Measurements from ENCODE around the gene CREB5.

Gene CREB5

GRCh38 chr7:28767356-28767755, 355.0 kb downstream of the CREB5 start:
- no peak overlapping the region for H3K4me2 ChIP-seq (ENCODE audit: low read length, poor library complexity, severe bottlenecking)
- H3K79me1 ChIP-seq (replicated peaks; ENCODE audit: low read length, poor library complexity, severe bottlenecking), result peaks cover 25% of the 10 kb centered on the region
- peak overlapping the region; percentile 68 for H3K9ac ChIP-seq (ENCODE audit: low read length)
- H2BK120ac ChIP-seq (ENCODE audit: low read depth, low read length), result no peak overlapping the region
- H3K27ac ChIP-seq (ENCODE audit: low read length, poor library complexity, severe bottlenecking), result no peak overlapping the region
- no peak overlapping the region for H4K8ac ChIP-seq (ENCODE audit: low read length)
- H4K91ac ChIP-seq (ENCODE audit: low read length), result no peak overlapping the region
- H2BK5ac ChIP-seq (ENCODE audit: low read depth, low read length, poor library complexity, severe bottlenecking), result no peak overlapping the region
- H2BK12ac ChIP-seq (ENCODE audit: low read length in 2 of 2), result no peak overlapping the region
- H3K9me3 ChIP-seq (ENCODE audit: control insufficient read depth, low read length), result no peaks in the 10 kb centered on the region
- H3K18ac ChIP-seq (ENCODE audit: low read depth in 1 of 2, low read length in 2 of 2), result no peak overlapping the region
- no peak overlapping the region for H2AK5ac ChIP-seq (ENCODE audit: low read length, severe bottlenecking)
- H3K4ac ChIP-seq (ENCODE audit: low read depth in 1 of 2, low read length in 2 of 2), result no peak overlapping the region
- WGBS, result 98% methylated on average over 3 of the region's 3 CpGs
- H3K4me1 ChIP-seq (ENCODE audit: control insufficient read depth, insufficient read depth, low read depth, low read length), result no peaks in the 10 kb centered on the region
- H2BK15ac ChIP-seq (ENCODE audit: low read depth, poor library complexity, severe bottlenecking), result no peak overlapping the region
- peak overlapping the region in 1 of 2 experiments; percentile 20 for H3K4me3 ChIP-seq (ENCODE audit: insufficient read depth in 1 of 2, low read depth in 1 of 2, low read length in 2 of 2)
- no peak overlapping the region for H3K23ac ChIP-seq (ENCODE audit: low read length in 2 of 2)
- no peaks in the 10 kb centered on the region for H3K27me3 ChIP-seq (ENCODE audit: control insufficient read depth in 1 of 2, insufficient read depth in 1 of 2, low read length in 2 of 2)
- DNase-seq, result no peak
- no peak overlapping the region for H3K14ac ChIP-seq (ENCODE audit: low read length in 2 of 2)
- H2AFZ ChIP-seq (ENCODE audit: low read depth, low read length), result no peak overlapping the region
- no peaks in the 10 kb centered on the region for H3K36me3 ChIP-seq (ENCODE audit: control insufficient read depth in 1 of 2, insufficient read depth in 2 of 2, low read depth in 1 of 2, low read length in 2 of 2)

GRCh38 chr7:28768577-28769147, 356.3 kb downstream of the CREB5 start:
- Histone ChIP-seq H2BK5ac (ENCODE audit: low read depth, low read length, poor library complexity, severe bottlenecking) (no peak overlapping the region), H2AK5ac (ENCODE audit: low read length, severe bottlenecking) (no peak overlapping the region), H3K23ac (ENCODE audit: low read length in 2 of 2) (no peak overlapping the region), H3K4me2 (ENCODE audit: low read length, poor library complexity, severe bottlenecking) (no peak overlapping the region), H3K4me1 (ENCODE audit: control insufficient read depth, insufficient read depth, low read depth, low read length) (no peaks in the 10 kb centered on the region), H3K27me3 (ENCODE audit: control insufficient read depth in 1 of 2, insufficient read depth in 1 of 2, low read length in 2 of 2) (no peaks in the 10 kb centered on the region), H2BK15ac (ENCODE audit: low read depth, poor library complexity, severe bottlenecking) (no peak overlapping the region), H3K79me1 (replicated peaks; ENCODE audit: low read length, poor library complexity, severe bottlenecking) (peaks cover 28% of the 10 kb centered on the region), H3K18ac (ENCODE audit: low read depth in 1 of 2, low read length in 2 of 2) (no peak overlapping the region), H3K36me3 (ENCODE audit: control insufficient read depth in 1 of 2, insufficient read depth in 2 of 2, low read depth in 1 of 2, low read length in 2 of 2) (no peaks in the 10 kb centered on the region), H2AFZ (ENCODE audit: low read depth, low read length) (no peak overlapping the region), H4K91ac (ENCODE audit: low read length) (no peak overlapping the region), H3K14ac (ENCODE audit: low read length in 2 of 2) (no peak overlapping the region), H3K27ac (ENCODE audit: low read length, poor library complexity, severe bottlenecking) (no peak overlapping the region), H3K9me3 (ENCODE audit: control insufficient read depth, low read length) (no peaks in the 10 kb centered on the region), H3K4me3 (ENCODE audit: insufficient read depth in 1 of 2, low read depth in 1 of 2, low read length in 2 of 2) (no peak overlapping the region), H3K4ac (ENCODE audit: low read depth in 1 of 2, low read length in 2 of 2) (no peak overlapping the region), H2BK120ac (ENCODE audit: low read depth, low read length) (no peak overlapping the region), H4K8ac (ENCODE audit: low read length) (no peak overlapping the region), H2BK12ac (ENCODE audit: low read length in 2 of 2) (no peak overlapping the region), H3K9ac (ENCODE audit: low read length) (peak overlapping the region; percentile 68)
- peak; percentile 50 for DNase-seq
- WGBS, result no CpG with 5 or more reads among the region's 1 CpG

- Histone ChIP-seq H2BK120ac (ENCODE audit: low read depth, low read length) (no peak overlapping the region), H2AFZ (ENCODE audit: low read depth, low read length) (no peak overlapping the region), H2BK5ac (ENCODE audit: low read depth, low read length, poor library complexity, severe bottlenecking) (no peak overlapping the region), H3K9me3 (ENCODE audit: control insufficient read depth, low read length) (no peaks in the 10 kb centered on the region), H3K14ac (ENCODE audit: low read length in 2 of 2) (no peak overlapping the region), H3K4me1 (ENCODE audit: control insufficient read depth, insufficient read depth, low read depth, low read length) (peaks cover 2% of the 10 kb centered on the region), H3K9ac (ENCODE audit: low read length) (no peak overlapping the region), H2AK5ac (ENCODE audit: low read length, severe bottlenecking) (no peak overlapping the region), H3K4me2 (ENCODE audit: low read length, poor library complexity, severe bottlenecking) (no peak overlapping the region), H3K4me3 (ENCODE audit: insufficient read depth in 1 of 2, low read depth in 1 of 2, low read length in 2 of 2) (no peak overlapping the region), H3K27me3 (ENCODE audit: control insufficient read depth in 1 of 2, insufficient read depth in 1 of 2, low read length in 2 of 2) (no peaks in the 10 kb centered on the region), H3K4ac (ENCODE audit: low read depth in 1 of 2, low read length in 2 of 2) (no peak overlapping the region), H4K91ac (ENCODE audit: low read length) (no peak overlapping the region), H3K18ac (ENCODE audit: low read depth in 1 of 2, low read length in 2 of 2) (no peak overlapping the region), H4K8ac (ENCODE audit: low read length) (no peak overlapping the region), H2BK15ac (ENCODE audit: low read depth, poor library complexity, severe bottlenecking) (no peak overlapping the region), H3K23ac (ENCODE audit: low read length in 2 of 2) (no peak overlapping the region), H2BK12ac (ENCODE audit: low read length in 2 of 2) (no peak overlapping the region), H3K27ac (ENCODE audit: low read length, poor library complexity, severe bottlenecking) (no peak overlapping the region), H3K36me3 (ENCODE audit: control insufficient read depth in 1 of 2, insufficient read depth in 2 of 2, low read depth in 1 of 2, low read length in 2 of 2) (no peaks in the 10 kb centered on the region), H3K79me1 (replicated peaks; ENCODE audit: low read length, poor library complexity, severe bottlenecking) (peaks cover 29% of the 10 kb centered on the region)
- no peak for DNase-seq
- WGBS, result 96% methylated on average over 11 of the region's 14 CpGs
These were observed 359.7 kb downstream of the CREB5 start for GRCh38 chr7:28771906-28772622.

- WGBS, result 95% methylated on average over 4 of the region's 6 CpGs
These were observed 361.3 kb downstream of the CREB5 start for GRCh38 chr7:28773423-28774145.

More at GRCh38 chr7:28773423-28774145, 361.3 kb downstream of the CREB5 start:
- no peak overlapping the region for H3K18ac ChIP-seq (ENCODE audit: low read depth in 1 of 2, low read length in 2 of 2)
- H3K79me1 ChIP-seq (replicated peaks; ENCODE audit: low read length, poor library complexity, severe bottlenecking), result peaks cover 23% of the 10 kb centered on the region
- H2AK5ac ChIP-seq (ENCODE audit: low read length, severe bottlenecking), result no peak overlapping the region
- H2BK5ac ChIP-seq (ENCODE audit: low read depth, low read length, poor library complexity, severe bottlenecking), result no peak overlapping the region
- H3K4ac ChIP-seq (ENCODE audit: low read depth in 1 of 2, low read length in 2 of 2), result no peak overlapping the region
- H3K27ac ChIP-seq (ENCODE audit: low read length, poor library complexity, severe bottlenecking), result no peak overlapping the region
- no peak overlapping the region for H2BK120ac ChIP-seq (ENCODE audit: low read depth, low read length)
- no peaks in the 10 kb centered on the region for H3K27me3 ChIP-seq (ENCODE audit: control insufficient read depth in 1 of 2, insufficient read depth in 1 of 2, low read length in 2 of 2)
- no peak overlapping the region for H3K4me3 ChIP-seq (ENCODE audit: insufficient read depth in 1 of 2, low read depth in 1 of 2, low read length in 2 of 2)
- peaks cover 2% of the 10 kb centered on the region for H3K4me1 ChIP-seq (ENCODE audit: control insufficient read depth, insufficient read depth, low read depth, low read length)
- H3K9me3 ChIP-seq (ENCODE audit: control insufficient read depth, low read length), result no peaks in the 10 kb centered on the region
- H2BK12ac ChIP-seq (ENCODE audit: low read length in 2 of 2), result no peak overlapping the region
- DNase-seq, result no peak
- H3K14ac ChIP-seq (ENCODE audit: low read length in 2 of 2), result no peak overlapping the region
- H2AFZ ChIP-seq (ENCODE audit: low read depth, low read length), result no peak overlapping the region
- no peak overlapping the region for H4K8ac ChIP-seq (ENCODE audit: low read length)
- no peak overlapping the region for H2BK15ac ChIP-seq (ENCODE audit: low read depth, poor library complexity, severe bottlenecking)
- no peaks in the 10 kb centered on the region for H3K36me3 ChIP-seq (ENCODE audit: control insufficient read depth in 1 of 2, insufficient read depth in 2 of 2, low read depth in 1 of 2, low read length in 2 of 2)
- H3K9ac ChIP-seq (ENCODE audit: low read length), result no peak overlapping the region
- H3K23ac ChIP-seq (ENCODE audit: low read length in 2 of 2), result no peak overlapping the region
- no peak overlapping the region for H4K91ac ChIP-seq (ENCODE audit: low read length)
- H3K4me2 ChIP-seq (ENCODE audit: low read length, poor library complexity, severe bottlenecking), result no peak overlapping the region

All from mesenchymal stem cell (in vitro differentiated cells and primary cell).